ENCODE measurements around the gene BEST3.
"Not testable (repeated sequence)": the region's sequence is repeated elsewhere in the genome, so short reads cannot be mapped to it uniquely, and the experiment has no call there.

The BEST3 gene

DNA sequence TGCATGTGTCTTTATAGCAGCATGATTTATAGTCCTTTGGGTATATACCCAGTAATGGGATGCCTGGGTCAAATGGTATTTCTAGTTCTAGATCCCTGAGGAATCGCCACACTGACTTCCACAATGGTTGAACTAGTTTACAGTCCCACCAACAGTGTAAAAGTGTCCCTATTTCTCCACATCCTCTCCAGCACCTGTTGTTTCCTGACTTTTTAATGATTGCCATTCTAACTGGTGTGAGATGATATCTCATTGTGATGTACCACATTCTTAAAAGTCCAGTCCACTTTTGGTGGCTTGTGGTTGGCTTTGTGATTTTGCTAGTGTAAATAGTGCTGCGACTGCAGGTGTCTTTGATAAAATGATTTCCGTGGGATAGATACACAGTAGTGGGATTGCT lies 94.8 kb downstream of the BEST3 start:
- POLR2A ChIA-PET; H3K27ac ChIP-seq (ENCODE audit: insufficient read depth in 1 of 2, low read depth in 1 of 2, low read length in 2 of 2, poor library complexity in 1 of 2, severe bottlenecking in 2 of 2); DNase-seq; H3K27me3 ChIP-seq (replicated peaks in 2 of 5; ENCODE audit: control insufficient read depth in 4 of 5, insufficient read depth in 5 of 5, low read length in 4 of 5); H3K4me3 ChIP-seq (ENCODE audit: control insufficient read depth in 1 of 7, extremely low read depth in 1 of 7, insufficient read depth in 4 of 7, low read depth in 2 of 7, low read length in 6 of 7); H3K9me3 ChIP-seq (ENCODE audit: control extremely low read depth in 1 of 5, control insufficient read depth in 4 of 5, insufficient read depth in 2 of 5, low read depth in 1 of 5, low read length in 4 of 5); CTCF ChIA-PET: not testable (repeated sequence)
- peaks cover 0 to 12% (median 1%) of the 10 kb centered on the region in 4 experiments for H3K4me1 ChIP-seq (ENCODE audit: control extremely low read depth in 1 of 4, control insufficient read depth in 4 of 4, insufficient read depth in 4 of 4, low read length in 3 of 4)
- WGBS (ENCODE audit: insufficient coverage), result no CpG with 5 or more reads among the region's 3 CpGs
- peaks cover 11 to 42% (median 24%) of the 10 kb centered on the region in 4 experiments for H3K36me3 ChIP-seq (ENCODE audit: control insufficient read depth in 4 of 4, insufficient read depth in 4 of 4, low read length in 3 of 4)

Measured in common myeloid progenitor, CD34-positive (primary cell).